ENCODE results near the gene RIN1. TPM values are rescaled to one million over a fixed set of nuclear protein-coding genes. Genes with fewer than 3 reads are reported as not detected.

The RIN1 gene, protein sequence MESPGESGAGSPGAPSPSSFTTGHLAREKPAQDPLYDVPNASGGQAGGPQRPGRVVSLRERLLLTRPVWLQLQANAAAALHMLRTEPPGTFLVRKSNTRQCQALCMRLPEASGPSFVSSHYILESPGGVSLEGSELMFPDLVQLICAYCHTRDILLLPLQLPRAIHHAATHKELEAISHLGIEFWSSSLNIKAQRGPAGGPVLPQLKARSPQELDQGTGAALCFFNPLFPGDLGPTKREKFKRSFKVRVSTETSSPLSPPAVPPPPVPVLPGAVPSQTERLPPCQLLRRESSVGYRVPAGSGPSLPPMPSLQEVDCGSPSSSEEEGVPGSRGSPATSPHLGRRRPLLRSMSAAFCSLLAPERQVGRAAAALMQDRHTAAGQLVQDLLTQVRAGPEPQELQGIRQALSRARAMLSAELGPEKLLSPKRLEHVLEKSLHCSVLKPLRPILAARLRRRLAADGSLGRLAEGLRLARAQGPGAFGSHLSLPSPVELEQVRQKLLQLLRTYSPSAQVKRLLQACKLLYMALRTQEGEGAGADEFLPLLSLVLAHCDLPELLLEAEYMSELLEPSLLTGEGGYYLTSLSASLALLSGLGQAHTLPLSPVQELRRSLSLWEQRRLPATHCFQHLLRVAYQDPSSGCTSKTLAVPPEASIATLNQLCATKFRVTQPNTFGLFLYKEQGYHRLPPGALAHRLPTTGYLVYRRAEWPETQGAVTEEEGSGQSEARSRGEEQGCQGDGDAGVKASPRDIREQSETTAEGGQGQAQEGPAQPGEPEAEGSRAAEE
- 33.9 to 45.2 TPM (median 38.2 TPM) in 5 replicates for total RNA-seq (2022; extraction: Qiagen RNA extraction; ENCODE audit: low read depth)

DNA sequence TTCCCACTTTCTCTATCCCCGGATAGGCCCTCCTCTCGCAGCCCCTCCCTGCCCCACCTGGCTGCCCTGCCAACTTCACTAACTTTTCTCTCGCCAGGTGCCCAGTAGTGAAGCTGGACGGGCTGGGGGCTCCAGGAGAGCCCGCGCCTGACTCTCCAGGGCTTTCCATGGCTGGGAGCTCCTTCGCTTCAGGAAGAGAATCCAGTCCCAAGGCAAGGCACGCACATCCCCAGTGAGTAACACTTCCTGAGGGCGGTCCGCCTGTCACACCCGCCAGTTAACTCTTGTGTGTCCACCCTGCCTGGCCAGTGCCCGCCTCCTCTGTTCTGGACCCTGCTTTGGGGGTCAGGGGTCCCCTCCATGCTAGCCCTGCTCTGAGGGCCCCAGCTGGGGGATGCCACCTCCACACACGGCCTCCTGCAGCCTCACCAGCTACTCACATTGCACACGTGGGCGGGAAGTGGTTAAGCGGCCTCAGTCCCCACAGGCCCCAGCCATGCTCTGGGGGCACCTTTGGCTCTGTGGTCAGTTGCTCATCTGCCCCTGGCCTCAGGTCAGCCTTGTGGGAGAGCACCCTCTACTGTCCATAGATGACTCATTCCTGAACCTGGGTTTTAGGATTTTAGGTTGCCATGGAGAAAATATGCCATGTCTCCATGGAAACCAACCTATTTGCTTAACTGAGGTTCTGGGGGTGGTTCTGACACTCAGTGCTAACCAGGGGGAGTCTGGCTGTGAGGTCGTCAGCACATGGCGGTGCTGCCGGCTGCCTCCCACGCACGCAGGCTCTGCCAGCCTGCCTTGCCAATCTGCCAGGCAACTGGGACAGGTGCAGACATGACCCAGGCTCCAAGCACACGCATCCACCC lies at the start of gene RIN1:
Gene RIN1, minus strand, starts transcription at position 201 of the 869 bp plus-strand sequence. Its CDS starts 32 bp downstream, at position 169.

DNA sequence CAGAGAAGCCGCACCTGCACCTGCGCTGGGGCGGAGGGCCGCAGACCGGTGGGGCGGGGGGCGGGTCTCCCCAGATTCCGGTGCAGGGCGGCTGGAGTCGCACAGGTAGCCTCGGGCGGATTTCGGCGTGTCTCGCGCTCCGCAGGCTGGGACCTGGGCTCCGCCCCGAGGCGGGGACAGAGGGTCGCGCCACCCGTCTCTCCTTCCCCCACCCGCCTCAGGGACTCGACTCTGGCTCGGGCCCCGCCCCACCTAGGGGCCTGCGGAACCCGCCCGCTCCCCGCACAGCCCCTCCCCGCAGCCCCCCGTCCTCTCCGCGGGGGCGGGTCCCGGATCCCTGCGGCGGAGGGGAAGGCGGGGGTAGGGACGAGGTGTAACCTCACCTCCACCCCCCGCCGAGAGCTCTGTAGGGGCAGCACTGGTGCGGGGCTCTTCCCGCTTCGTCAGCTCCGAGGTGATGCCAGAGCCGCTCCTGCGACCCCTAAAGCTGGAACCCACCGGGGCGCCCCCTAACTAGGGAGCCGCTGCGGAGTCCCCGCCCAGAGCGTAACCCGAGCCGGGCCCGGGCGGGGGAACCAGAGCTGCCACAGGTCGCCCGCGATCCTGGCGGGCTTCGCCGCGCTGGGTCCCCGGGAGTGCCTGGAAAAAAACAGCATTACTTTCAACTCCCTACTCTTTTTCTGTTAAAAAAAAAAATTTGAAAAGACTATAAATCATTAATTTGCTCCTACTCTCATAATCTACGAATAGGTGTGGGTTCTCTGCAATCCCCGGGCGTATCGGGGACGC lies 35.6 kb upstream of the RIN1 start, which contains the start of gene SLC29A2:
Gene SLC29A2, minus strand, starts transcription at position 134 of the 789 bp plus-strand sequence. CDS start 169 bp downstream, outside the sequence.

DNA sequence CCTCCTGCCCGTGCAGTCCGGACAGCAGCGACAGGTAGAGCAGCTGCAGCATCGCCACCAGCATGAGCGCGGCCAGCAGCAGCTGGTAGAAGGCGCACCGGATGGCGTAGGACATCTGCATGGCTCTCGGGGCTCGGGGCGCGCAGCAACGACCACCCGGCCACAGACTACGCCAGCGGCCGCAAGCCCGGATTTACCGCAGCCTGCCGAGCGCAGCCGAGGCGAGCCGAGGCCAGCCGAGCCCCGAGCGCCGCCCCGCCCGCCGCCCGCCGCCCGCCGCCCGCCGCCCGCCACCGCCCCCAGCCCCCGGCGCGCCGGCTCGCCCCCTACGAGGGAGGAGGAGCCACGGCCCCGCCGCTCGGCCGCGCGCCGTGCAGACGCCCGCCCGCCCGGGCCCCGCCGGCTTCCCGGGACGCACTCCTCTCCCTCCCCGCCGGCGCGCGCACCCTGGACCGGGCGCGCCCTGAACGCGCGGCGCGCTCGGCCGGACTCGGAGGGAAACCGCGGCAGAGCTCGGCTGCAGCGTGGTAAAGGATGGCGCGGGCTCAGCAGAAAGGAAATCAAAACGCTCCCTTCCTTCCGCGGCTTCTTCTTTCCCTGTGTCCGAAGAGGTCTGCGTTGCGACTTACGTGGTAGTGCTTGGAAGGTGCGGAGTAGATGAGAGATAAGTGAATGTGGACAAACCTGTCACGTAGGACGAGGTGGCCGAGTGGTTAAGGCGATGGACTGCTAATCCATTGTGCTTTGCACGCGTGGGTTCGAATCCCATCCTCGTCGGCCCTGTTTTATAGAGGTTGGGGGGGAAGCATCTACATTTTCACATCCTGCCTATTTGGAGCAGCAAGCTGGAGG lies 11.4 kb upstream of the RIN1 start, which contains the start of gene B4GAT1:
Gene B4GAT1, minus strand, starts transcription at position 205 of the 852 bp plus-strand sequence. Its CDS starts 84 bp downstream, at position 121.

DNA sequence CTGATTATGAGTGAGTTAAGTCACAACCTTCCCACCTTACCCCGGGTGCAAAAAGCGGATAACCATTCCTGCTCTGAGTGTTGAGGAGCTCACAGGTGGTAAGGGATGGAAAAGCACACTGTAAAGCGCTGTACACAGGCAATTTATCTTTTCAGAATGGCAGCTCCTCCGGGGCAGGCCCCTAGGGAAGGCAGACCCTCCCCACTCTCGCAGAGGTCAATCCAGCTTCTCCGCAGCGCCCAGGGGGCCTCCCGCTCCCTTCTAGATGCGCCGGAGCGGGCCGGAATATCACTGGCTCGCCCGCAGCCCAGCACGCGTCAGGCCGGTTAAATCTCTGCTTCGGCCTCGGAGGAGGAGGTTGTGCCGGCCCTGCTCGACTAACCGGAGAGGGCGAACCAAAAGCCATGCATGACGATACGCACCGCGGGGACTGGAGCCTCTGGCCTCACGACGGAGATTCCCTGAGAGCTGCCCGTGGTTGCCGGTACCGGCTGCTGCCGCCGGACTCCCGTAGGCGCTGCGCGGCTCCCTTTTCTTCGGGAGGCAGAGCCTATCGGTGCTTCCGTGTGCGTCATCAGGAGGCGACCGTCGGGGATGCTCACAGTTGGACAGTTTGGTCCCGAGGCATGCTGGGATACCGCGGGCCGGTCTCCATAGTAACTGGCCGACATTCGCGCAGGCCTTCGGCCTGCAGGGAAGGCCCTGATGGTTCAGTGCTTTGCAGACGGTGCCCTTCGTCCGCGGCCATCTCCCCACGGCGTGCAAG lies 8.5 kb upstream of the RIN1 start, which contains the start of gene BRMS1:
Gene BRMS1, minus strand, starts transcription at position 555 of the 766 bp plus-strand sequence. CDS start 2,870 bp downstream, outside the sequence.

DNA sequence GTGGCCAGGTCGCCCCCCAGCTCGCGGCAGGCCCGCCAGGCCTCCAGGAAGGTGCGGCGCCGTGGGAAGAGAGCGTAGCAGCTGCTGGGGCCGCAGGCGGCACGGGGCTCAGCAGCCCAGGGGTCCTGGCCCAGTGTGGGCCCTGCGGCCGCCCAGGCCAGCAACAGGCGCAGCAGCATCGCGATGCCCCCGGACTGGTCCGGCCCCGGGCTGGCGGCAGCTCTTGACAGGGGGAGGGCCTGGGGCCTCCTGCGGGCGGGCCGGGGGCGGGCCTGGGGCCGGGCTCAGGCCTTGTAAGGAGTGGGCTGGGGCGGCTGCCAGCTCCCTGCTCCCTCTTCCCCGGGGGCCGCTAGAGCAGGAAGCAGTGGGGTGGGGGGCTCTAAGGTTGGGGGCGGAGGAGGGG lies 19.4 kb downstream of the RIN1 start, which contains the start of gene CD248:
Gene CD248, minus strand, starts transcription at position 196 of the 403 bp plus-strand sequence. Its CDS starts 17 bp downstream, at position 179.

DNA sequence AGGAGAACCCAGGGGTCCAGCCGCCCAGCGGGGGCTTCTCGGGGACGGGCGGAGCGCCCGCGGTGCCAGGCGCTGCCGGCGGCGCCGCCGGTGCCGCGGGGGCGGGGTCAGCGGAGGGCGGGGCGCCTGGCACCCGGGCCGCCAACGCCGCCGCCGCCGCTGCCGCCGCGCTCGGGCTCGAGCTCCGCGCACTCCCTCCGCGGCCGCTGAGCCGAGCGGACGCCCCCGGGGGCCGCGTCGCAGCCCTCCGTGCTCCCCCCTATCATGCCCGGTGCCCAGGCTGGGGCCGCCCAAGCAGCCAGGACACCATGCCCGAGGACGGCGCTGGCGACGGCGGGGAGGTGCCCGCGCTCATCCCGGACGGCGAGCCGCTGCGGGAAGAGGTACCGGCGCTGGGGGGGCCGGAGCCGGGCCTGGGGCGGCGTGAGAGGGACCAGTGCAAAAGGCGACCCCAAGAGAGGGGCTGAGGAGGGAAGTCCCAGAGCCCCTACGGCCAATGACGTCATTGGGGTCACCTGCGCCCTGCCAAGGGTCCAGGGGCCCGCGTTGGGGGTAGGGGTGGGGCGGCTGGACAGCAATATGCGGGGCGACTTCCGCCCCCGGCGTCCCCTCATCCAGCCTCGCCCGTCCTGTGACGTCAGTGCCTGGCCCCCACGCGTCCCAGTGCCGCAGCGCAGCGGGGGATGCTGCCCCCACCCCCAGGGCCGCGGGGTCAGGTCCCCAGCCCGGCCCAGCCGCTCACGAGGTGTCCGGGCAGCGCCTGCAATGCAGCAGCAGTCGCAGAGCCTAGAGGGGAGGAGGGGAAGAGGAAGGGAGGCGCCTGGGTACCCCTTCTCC lies 44.3 kb downstream of the RIN1 start, which contains the start of gene TMEM151A:
Gene TMEM151A, plus strand, starts transcription at position 189 of the 837 bp plus-strand sequence. Its CDS starts 120 bp downstream, at position 309.

DNA sequence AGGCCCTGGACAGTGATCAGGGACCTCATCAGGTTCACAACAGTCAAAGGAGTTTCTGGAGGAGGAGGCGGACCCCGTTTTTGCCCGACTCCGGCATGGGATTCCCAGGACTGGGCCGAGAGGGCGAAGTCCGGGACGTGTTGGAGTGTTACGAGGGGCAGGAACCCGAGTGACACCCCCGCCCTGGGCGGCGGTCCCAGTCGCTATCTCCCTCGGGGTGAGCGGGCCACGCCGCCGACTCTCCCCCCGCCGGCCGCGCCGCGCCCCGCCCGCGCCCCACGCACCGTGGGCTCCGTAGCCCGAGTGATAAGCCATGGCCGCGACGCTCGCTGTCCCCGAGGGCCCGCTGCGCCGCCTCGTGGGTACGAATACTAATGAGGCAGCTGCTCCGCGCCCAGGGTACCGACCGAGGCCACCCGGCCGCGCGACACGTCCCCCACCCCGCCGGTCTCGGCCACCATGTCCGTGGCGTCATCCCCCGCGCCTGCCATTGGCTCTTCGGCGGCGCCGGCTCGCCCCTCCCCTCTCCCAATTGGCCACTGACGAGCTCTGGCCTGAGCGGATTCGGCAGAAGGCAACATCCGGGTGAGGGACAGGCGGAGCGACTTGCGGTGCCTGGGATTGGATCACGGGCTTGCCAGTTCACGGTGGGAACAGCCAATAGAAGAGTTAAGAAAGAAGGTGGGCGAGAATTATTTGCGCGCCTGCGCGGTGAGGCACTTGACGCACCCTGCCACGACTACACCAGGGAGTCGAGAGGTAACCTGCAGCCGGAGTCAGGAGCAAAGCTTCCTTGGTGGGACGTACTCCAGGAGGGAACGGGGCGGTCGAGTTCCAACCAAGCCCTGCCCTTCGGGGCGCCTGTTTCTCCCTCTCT lies 47.3 kb downstream of the RIN1 start, which contains the start of gene YIF1A:
Gene YIF1A, minus strand, starts transcription at position 473 of the 877 bp plus-strand sequence. Its CDS starts 158 bp downstream, at position 315.

Other genes with a start within 250 kb of the RIN1 start
- 34.8 to 48.3 TPM (median 43.1 TPM) in 5 replicates for gene KLC2, start 78.7 kb downstream of the RIN1 start, total RNA-seq (2022; extraction: Qiagen RNA extraction; ENCODE audit: low read depth)
- 132 to 155 TPM (median 139 TPM) in 5 replicates for gene RAB1B, start 67.8 kb downstream of the RIN1 start, total RNA-seq (2022; extraction: Qiagen RNA extraction; ENCODE audit: low read depth)
- 1.1 to 2.6 TPM (median 2.2 TPM) in 5 replicates for gene CNIH2, start 58.3 kb downstream of the RIN1 start, total RNA-seq (2022; extraction: Qiagen RNA extraction; ENCODE audit: low read depth)
- 100 to 122 TPM (median 111 TPM) in 5 replicates for gene YIF1A, start 47.3 kb downstream of the RIN1 start, total RNA-seq (2022; extraction: Qiagen RNA extraction; ENCODE audit: low read depth)
- gene TMEM151A, start 44.5 kb downstream of the RIN1 start, total RNA-seq (2022; extraction: Qiagen RNA extraction; ENCODE audit: low read depth), result 2.0 to 3.5 TPM (median 3.2 TPM) in 5 replicates
- not detected in 5 replicates for gene CD248, start 19.4 kb downstream of the RIN1 start, total RNA-seq (2022; extraction: Qiagen RNA extraction; ENCODE audit: low read depth)
- 81.4 to 99.0 TPM (median 87.3 TPM) in 5 replicates for gene BRMS1, start 8.7 kb upstream of the RIN1 start, total RNA-seq (2022; extraction: Qiagen RNA extraction; ENCODE audit: low read depth)
- gene B4GAT1, start 11.2 kb upstream of the RIN1 start, total RNA-seq (2022; extraction: Qiagen RNA extraction; ENCODE audit: low read depth), result 14.6 to 19.9 TPM (median 18.2 TPM) in 5 replicates
- gene SLC29A2, start 35.3 kb upstream of the RIN1 start, total RNA-seq (2022; extraction: Qiagen RNA extraction; ENCODE audit: low read depth), result 3.4 to 5.7 TPM (median 4.1 TPM) in 5 replicates
- not detected in 5 replicates for gene NPAS4, start 84.6 kb upstream of the RIN1 start, total RNA-seq (2022; extraction: Qiagen RNA extraction; ENCODE audit: low read depth)
- 87.4 to 117 TPM (median 111 TPM) in 5 replicates for gene MRPL11, start 102.4 kb upstream of the RIN1 start, total RNA-seq (2022; extraction: Qiagen RNA extraction; ENCODE audit: low read depth)
- gene PELI3, start 130.5 kb upstream of the RIN1 start, total RNA-seq (2022; extraction: Qiagen RNA extraction; ENCODE audit: low read depth), result 5.0 to 6.4 TPM (median 5.0 TPM) in 5 replicates
- 54.9 to 77.2 TPM (median 56.6 TPM) in 5 replicates for gene DPP3, start 144.0 kb upstream of the RIN1 start, total RNA-seq (2022; extraction: Qiagen RNA extraction; ENCODE audit: low read depth)
- 8.7 to 11.2 TPM (median 10.4 TPM) in 5 replicates for gene BBS1, start 174.2 kb upstream of the RIN1 start, total RNA-seq (2022; extraction: Qiagen RNA extraction; ENCODE audit: low read depth)
- gene ZDHHC24, start 209.6 kb upstream of the RIN1 start, total RNA-seq (2022; extraction: Qiagen RNA extraction; ENCODE audit: low read depth), result 7.8 to 13.8 TPM (median 12.9 TPM) in 5 replicates
- gene ACTN3, start 210.5 kb upstream of the RIN1 start, total RNA-seq (2022; extraction: Qiagen RNA extraction; ENCODE audit: low read depth), result 0.02 to 0.08 TPM (median 0.05 TPM) in 3 of 5 replicates, not detected in the others
- gene CTSF, start 232.2 kb upstream of the RIN1 start, total RNA-seq (2022; extraction: Qiagen RNA extraction; ENCODE audit: low read depth), result 32.4 to 36.0 TPM (median 34.3 TPM) in 5 replicates